Fibroblast of peridontal ligament (primary cell): Measurements from ENCODE around the gene MEF2C.
"Not testable (repeated sequence)": the region's sequence is repeated elsewhere in the genome, so short reads cannot be mapped to it uniquely, and the experiment has no call there.

ENCODE experiments used
- DNase-seq: peaks from one replicate; pipeline ENCODE4 v3.0.0-alpha.2; 2010; ENCODE audit errors: extremely low read depth

Gene MEF2C

GRCh38 chr5:88862547-88863175 is 20.3 kb downstream of the MEF2C start:
- DNase-seq: no peak

DNA sequence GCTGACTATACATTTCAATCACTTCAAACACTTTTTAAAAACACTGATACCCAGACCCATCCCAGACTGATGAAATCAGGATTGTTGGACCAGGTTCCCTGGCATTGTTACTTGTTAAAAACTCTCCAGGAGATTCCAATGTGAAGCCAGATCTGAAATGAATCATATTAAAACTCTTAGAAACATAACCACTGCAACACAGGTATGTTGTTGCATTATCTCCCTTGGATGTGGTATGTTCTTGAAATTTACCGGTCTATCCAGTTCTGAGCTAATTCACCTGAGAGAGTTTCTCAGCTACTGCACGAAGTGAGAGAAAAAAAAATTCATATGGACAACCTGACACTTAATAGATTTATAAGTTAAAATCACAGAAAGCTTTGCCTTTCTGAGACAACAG is 21.8 kb downstream of the MEF2C start:
- DNase-seq: no peak

- peak; percentile 73 for DNase-seq
These were observed 22.5 kb downstream of the MEF2C start for GRCh38 chr5:88860501-88860900.

DNA sequence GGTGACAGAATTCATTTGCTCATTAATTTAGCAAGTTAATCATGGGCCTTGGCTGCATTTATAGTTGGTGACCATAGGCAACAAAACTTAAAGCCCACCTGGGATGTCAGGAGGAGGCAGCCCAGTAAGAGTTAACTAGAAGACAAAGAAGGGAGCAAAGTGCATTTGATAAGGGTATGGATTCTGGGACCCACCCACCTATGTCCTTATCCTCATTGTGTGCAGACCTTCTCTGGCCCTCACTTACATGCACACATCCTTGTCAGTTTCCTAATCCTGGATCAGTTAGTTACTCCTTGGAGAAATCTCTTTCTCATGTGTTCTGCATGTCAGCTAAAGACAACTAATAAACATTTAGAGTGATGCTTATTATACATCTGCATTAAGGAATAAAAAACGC is 24.6 kb downstream of the MEF2C start:
- no peak for DNase-seq

GRCh38 chr5:88856381-88856780 is 26.6 kb downstream of the MEF2C start:
- not testable (repeated sequence) for DNase-seq

DNA sequence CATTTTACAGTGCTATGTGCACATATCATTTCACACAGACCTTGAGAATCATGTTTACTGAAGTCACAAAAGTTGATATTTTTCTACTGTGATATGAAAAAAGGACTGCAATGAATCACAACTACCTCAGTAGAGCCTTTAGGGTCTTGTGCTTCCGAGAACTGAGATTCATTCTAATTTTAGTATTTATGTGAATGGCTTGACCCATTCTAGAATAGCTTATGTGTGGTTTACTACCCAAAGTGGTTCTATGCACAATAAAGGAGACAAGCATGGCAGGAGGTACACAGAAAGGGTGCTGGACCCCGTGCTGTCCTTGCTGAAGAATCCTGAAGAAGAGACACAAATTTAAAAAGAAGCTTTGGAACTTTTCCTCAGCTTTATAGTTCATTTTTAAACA is 28.2 kb downstream of the MEF2C start:
- no peak for DNase-seq

DNA sequence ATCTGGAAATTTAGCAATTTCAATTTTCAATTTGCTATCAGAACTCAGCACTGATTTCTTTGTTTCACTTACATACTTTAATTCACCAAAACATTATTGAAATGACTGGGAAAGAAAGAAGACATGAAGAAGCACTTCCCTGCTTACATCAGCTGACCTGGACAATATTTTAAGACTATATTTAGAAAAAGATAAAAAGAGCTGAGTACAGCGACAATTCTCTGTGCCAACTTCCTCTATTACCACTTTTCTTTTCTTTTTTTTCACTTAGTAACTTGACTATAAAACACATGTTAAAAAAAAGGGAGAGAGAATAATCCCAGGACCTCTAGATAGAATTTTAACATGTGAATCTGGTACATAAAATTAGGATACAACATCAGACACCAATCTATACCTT is 35.6 kb downstream of the MEF2C start:
- DNase-seq: no peak

DNA sequence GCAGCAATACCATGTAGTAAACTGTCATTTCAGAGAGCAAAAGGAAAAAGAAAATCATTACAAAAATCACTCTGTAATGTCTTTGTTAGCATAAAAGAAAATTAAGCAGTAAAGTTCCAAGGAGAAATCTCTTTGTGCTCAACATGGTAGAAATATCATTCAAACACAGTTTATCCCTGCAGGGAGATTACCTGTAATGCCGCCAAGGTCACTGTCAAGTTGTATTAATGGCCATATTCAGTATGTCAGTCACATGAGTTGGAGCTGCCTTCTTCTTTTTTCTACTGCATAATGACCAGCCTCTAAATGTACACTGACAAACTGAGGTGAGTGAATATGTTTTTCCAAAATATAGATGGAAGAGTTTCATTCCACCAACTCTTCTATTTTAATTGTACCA is 36.5 kb downstream of the MEF2C start:
- no peak for DNase-seq

DNA sequence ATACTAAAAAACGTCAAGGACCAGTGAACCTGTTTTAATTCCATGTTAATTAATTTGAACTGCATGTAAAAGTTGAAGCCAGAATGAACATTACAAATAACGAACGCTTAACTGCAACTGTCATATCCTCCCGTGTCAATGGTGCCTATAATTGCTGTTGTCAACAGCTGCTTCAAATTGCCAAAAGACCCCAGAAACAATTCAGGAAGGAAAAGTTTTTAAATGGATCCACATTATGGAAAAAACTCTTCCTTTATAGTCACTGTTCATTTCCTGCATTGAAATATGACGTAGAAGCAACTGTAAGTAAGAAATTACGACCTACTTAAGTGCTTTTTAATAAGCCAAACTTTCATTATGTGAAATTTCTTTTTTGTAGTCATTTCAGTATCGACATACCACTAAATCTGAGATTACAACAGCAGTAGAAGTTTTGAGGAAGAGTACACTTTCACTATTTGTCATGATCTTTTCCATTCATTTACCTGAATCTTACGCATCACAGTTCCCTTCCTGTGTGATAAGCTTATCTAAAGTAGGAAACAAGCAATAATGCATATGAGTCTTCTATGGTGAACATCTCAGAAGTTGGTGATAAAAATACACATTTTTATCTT is 37.8 kb downstream of the MEF2C start:
- no peak for DNase-seq

DNA sequence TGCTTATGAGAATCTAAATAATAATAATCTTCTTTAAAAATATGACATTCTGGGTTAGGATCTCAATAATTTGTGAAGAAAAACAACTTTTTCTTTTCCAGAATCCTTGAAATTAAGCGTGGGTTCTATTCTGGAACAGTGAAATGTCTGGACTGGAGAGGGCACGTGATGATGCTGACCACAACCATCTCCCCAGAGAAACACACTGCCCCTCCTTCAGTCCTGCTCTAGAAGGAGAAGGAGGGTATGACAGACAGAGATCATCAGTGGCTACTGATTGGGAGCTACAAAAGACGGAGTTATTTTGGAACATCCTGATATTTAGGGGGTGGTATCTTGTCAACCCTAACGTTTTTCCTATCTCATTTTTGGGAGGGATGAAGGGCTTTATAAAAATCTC is 40.2 kb downstream of the MEF2C start:
- peak; percentile 17 for DNase-seq

DNA sequence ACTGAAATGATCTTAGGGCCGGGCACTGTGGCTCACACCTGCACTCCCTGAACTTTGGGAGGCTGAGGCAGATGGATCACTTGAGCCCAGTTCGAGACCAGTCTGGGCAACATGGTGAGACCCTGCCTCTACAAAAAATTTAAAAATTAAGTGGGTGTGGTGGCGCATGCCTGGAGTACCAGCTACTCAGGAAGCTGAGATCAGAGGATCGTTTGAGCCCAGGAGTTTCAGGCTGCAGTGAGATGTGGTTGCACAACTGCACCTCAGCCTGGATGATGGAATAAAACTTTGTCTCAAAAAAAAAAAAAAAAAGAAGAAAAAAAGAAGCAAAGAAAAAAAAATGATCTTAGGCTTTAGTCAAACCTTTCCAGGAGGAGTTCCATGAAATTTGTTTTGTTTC is 41.8 kb downstream of the MEF2C start:
- DNase-seq: no peak

- DNase-seq: peak; percentile 18
These were observed 42.5 kb downstream of the MEF2C start for GRCh38 chr5:88840495-88840894.

DNA sequence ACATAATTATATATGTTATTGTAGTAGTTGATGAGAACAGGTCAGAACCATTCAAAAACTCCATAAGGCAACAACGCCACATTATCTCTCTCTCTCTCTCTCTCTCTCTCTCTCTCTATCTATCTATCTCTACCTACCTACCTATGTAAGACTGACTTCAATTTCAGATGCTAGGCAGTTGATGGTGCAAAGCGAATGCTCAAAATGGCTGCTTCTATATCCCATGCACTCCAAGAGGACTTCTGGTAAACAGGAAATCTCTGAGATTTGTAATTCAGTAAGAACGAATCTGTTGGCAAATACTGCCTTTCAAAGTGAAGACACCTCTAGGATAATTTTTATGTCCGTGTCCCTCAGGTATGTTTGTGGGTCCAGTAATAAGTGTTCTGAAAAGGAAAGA is 43.7 kb downstream of the MEF2C start:
- no peak for DNase-seq

- DNase-seq: no peak
These were observed 44.5 kb downstream of the MEF2C start for GRCh38 chr5:88838500-88838899.

DNA sequence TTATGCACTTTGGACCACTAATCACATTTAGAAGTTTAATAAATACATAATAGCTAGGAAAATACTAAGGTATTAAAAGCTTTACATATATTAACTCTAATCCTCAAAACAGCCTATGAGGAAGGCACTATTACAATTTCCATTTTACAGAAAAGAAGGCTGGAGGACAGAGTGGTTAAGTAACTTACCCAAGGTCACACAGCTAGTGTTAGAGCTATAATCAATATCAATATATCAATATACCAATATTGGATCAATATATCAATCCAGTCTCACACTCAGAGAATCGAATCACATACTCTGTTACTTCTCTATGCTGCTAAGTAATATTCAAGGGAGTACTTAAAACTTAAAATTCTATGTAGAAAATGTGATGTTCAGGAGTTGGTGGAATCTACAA is 45.2 kb downstream of the MEF2C start:
- no peak for DNase-seq

GRCh38 chr5:88837222-88837621 is 45.8 kb downstream of the MEF2C start:
- DNase-seq: no peak

- peak; percentile 45 for DNase-seq
These were observed 46.7 kb downstream of the MEF2C start for GRCh38 chr5:88836195-88836838.

DNA sequence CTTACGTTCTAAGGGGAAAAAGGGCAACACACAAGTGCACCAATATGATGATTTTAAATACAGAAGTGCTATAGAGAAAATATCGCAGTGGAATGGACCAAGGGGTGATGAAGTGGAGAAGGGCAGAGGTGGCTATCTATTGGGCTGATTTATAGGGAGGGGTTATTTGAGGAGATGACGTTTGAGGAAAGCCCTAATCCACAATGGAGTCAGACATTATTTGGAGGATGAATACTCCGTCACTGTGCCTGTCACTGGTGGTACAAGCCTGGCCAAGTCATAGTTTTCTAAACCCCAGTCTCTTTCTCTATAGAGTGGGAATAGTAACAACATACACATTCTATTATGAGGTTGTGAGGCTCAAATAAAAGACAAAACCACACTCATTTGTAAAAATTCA is 48.5 kb downstream of the MEF2C start:
- DNase-seq: no peak

- DNase-seq: no peak
These were observed 48.9 kb downstream of the MEF2C start for GRCh38 chr5:88834131-88834462.

DNA sequence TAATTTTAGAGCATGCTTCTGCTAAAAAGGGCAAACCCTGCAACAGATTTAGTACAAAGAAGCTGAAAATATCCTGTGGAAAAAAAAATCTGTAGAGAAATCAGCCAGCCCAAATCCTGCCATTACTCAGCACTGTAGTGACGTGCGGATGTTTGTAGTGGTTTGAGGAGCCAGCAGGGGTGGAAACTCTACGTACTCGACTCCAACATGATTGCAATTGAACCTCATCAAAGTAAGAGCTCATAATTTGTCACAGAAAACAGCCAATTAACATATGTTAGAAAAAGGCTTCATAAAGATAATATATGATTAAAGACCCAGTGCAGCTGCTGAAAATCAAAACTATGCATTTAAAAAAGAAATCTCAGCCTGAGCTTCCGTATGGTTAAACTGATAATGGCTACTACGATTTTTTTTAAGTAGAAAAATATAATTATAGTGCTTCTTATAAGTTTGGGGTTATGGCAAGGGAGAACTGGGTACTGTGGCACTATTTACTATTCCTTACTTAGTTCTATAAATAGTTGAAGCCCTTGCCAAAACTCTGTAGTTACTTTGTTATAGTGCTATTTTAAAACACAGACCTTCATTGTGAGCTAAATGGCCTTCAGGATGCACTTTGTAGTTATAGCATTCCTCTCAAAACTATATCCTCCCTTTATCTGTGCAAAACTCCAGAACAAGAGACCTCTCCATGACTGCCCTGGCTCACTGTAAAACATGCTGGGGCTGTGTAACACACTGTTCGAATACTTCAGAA is 49.4 kb downstream of the MEF2C start:
- peak; percentile 89 for DNase-seq

DNA sequence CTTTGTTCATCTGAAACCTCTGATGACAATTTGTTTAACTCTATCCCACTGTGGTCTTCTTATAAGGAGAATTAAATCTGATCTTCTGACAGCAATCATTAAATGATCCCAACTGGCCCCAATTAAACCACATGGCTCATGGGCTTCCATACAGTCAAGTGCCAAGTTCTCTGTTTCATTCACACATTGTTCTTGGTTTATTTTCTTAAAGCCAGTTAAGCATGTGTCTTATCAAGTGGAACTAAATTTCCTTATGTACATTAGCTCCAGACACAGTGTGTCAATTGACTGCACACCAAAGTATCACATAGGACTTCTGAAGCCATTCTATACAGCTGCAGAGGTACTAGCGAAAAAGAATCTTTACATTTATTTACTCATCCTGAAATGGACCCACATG is 51.2 kb downstream of the MEF2C start:
- DNase-seq: no peak

DNA sequence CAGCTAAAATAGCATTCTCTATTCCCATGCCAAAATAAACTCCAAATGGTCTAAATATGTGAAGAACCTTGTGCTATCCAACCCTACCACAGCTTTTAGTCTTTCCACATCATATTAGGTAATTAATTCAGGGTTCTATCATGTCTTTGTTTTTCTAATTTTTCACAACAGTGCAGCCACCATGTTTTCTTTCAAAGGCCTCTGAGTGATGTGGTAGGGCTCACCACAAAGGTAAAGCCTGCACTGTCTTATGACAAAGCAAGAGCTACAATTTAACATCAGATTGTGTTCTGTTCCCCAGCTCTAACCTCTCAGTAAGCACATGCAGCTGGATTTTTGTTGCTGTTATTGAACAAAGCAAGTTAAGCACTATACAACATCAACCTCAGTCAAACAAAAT is 52.4 kb downstream of the MEF2C start:
- DNase-seq: no peak

DNA sequence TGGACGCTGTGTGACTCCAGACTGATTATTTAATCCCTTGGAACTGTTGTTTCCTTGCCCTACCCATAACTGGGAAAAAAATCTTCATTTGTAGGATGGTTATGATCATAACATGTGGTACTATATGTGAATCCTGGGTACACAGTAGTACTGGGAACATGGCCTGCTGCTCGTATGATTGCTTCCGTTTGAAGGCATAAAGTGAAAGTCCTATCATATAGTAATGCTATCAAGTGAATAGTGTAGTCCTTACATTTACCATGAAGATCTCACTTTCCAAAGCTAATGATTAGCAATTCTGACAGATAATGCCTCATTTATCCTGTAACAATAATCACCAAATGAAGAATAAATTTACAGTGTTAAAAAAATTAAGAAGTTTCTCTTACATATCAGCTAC is 53.2 kb downstream of the MEF2C start:
- no peak for DNase-seq
